Activated naive CD4-positive, alpha-beta T cell treated with anti-CD3 and anti-CD28 coated beads, Interleukin-2, amount 50 U/mL, for 72 hours (primary cell): Measurements from ENCODE around the gene DNAJC25. TPM values are rescaled to one million over a fixed set of nuclear protein-coding genes. Genes with fewer than 3 reads are reported as not detected.

ENCODE experiments used
- ATAC-seq, 2 donors: fragments of 150-1000 bp; cut with Tn5 transposase; 2 replicates each; pipeline ENCODE4 v1.10.0; 2021; ENCODE audit warnings: mild to moderate bottlenecking in 2 of 2, moderate library complexity in 2 of 2
- DNase-seq, 2 donors: peaks; one replicate each; pipeline ENCODE4 v3.0.0; 2021 to 2022; ENCODE audit warnings: low spot score in 2 of 2
- H3K27ac Mint-ChIP-seq, 2 donors: one replicate each; pipeline ENCODE4 v1.8.0; 2022; ENCODE audit warnings: mild to moderate bottlenecking in 2 of 2, mixed read lengths in 2 of 2
- H3K36me3 Mint-ChIP-seq, 2 donors: one replicate each; pipeline ENCODE4 v1.8.0; 2022; ENCODE audit warnings: mixed read lengths in 2 of 2
- H3K9me3 Mint-ChIP-seq, 2 donors: one replicate each; pipeline ENCODE4 v1.8.0; 2022; ENCODE audit warnings: mixed read lengths in 2 of 2
- total RNA-seq, 2 donors: library from RNA; stranded (reverse); gene quantifications; one replicate each; pipeline ENCODE4 v1.2.3, GENCODE V29; 2022

The DNAJC25 gene
- total RNA-seq, 2 donors from 2014 or later = 4.2 to 4.4 TPM

DNA sequence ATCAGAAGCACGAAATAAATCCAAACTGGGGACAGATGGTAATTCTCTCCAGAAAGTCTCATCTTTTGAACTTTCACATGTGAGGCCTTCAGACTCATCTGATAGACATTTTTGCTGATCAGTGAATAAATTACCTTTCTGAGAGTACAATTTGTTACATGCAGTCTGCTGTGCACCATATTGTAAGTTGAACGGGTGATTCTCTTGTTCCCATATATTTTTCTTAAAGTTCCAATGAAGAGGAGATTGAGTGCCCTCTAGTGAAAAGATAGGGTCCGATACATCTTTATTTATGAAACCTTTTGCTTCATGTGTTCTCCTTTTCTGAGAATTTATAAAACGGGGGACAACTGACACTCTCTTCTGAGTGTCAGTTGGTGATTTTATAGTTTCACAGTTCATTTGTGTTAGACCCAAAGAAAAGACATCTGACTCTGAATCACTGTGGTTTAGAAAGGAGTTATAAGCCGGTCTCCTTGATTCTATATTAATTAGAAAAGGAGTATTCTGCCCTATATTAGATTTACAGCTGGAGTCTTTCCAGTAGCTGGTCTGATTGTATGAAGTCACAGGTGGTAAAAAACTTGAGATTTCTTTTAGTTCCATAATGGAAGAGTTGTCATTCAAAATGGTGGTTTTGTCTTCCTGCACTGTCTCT is 60.7 kb downstream of the DNAJC25 start:
- no peak for ATAC-seq
- H3K36me3 Mint-ChIP-seq = peaks cover 0 to 4% of the 10 kb centered on the region in 2 donors
- no peaks in the 10 kb centered on the region for H3K9me3 Mint-ChIP-seq
- no peak for DNase-seq
- no peak overlapping the region for H3K27ac Mint-ChIP-seq

DNA sequence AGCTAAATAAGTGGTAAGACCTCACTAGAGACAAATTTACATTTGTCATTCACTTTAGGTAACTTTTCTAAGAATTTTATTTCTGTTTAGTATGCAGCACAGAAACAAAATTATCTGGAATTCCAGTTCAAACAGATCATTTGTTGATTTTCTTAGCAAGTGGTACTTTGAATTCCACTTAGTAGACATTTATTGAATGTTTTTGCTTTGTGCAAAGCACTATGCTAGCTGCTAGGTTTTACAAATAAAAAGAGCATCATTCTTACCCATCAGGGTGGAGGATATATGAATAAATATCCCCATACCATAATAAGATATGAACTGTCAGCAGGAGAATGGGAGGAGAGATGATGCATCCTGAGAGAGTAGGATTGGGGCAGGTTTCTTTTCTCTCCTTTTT is 65.7 kb downstream of the DNAJC25 start:
- DNase-seq = no peak
- no peak for ATAC-seq
- H3K9me3 Mint-ChIP-seq = no peaks in the 10 kb centered on the region
- no peak overlapping the region for H3K27ac Mint-ChIP-seq
- H3K36me3 Mint-ChIP-seq = peaks cover 6 to 12% of the 10 kb centered on the region in 2 donors

DNA sequence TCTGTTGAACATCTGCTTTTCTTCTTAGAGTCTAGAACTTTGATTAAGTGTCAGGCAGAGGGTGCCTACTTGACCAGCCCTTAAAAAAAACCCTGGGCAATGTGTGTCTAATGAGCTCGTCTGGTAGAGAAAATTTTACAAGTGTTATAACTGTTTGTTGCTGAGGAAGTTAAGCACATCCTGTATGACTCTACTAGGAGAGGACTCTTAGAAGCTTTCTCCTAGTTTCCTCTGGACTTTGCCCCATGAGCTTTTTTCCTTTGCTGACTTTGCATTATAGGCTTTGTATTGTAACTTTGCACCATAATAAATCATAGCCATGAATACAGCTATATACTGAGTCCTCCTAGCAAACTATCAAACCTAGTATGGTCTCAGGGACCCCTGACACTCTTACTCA is 69.6 kb downstream of the DNAJC25 start:
- Mint-ChIP-seq H3K27ac (no peak overlapping the region), H3K9me3 (no peaks in the 10 kb centered on the region), H3K36me3 (peaks cover 6 to 12% of the 10 kb centered on the region in 2 donors)
- DNase-seq (no peak), ATAC-seq (no peak)

Other genes with a start within 250 kb of the DNAJC25 start
- gene ECPAS, start 147.0 kb upstream of the DNAJC25 start, total RNA-seq = 10 to 100 TPM; 57.5 to 95.7 TPM
- gene ZNF483, start 106.2 kb upstream of the DNAJC25 start, total RNA-seq = 1 to 10 TPM; 5.1 to 8.2 TPM
- gene PTGR1, start 31.7 kb upstream of the DNAJC25 start, total RNA-seq = 10 to 100 TPM in 1 of 2 donors, under 1 TPM in 1; 0.59 to 14.5 TPM
- 10 to 100 TPM in 1 of 2 donors, 1 to 10 TPM in 1; 7.0 to 27.3 TPM for gene GNG10, start 30.3 kb downstream of the DNAJC25 start, total RNA-seq
- under 1 TPM in 1 of 2 donors, not detected in 1; 0.04 TPM for gene SHOC1, start 163.6 kb downstream of the DNAJC25 start, total RNA-seq